Endothelial cell (in vitro differentiated cells): ENCODE measurements around the gene FXYD5. TPM values are rescaled to one million over a fixed set of nuclear protein-coding genes. Genes with fewer than 3 reads are reported as not detected.
"Not testable (repeated sequence)": the region's sequence is repeated elsewhere in the genome, so short reads cannot be mapped to it uniquely, and the experiment has no call there.

Experiments
- DNase-seq: peaks from one replicate; pipeline ENCODE4 v3.0.0; 2021; ENCODE audit warnings: low spot score
- H3K27ac Mint-ChIP-seq: one replicate; pipeline ENCODE4 v1.8.0; 2021; ENCODE audit warnings: mixed read lengths, inconsistent platforms; ENCODE audit not compliant: unreplicated experiment
- H3K27me3 Mint-ChIP-seq: one replicate; pipeline ENCODE4 v1.8.0; 2021; ENCODE audit warnings: mild to moderate bottlenecking, moderate library complexity, mixed read lengths, inconsistent platforms; ENCODE audit not compliant: unreplicated experiment
- H3K36me3 Mint-ChIP-seq: one replicate; pipeline ENCODE4 v1.8.0; 2021; ENCODE audit warnings: mild to moderate bottlenecking, low read depth, mixed read lengths, inconsistent platforms; ENCODE audit not compliant: unreplicated experiment
- H3K4me1 Mint-ChIP-seq: one replicate; pipeline ENCODE4 v1.8.0; 2021; ENCODE audit warnings: mild to moderate bottlenecking, mixed read lengths, inconsistent platforms; ENCODE audit not compliant: unreplicated experiment
- H3K4me3 Mint-ChIP-seq: one replicate; pipeline ENCODE4 v1.8.0; 2021; ENCODE audit warnings: mild to moderate bottlenecking, mixed read lengths, inconsistent platforms; ENCODE audit not compliant: unreplicated experiment
- H3K9me3 Mint-ChIP-seq: one replicate; pipeline ENCODE4 v1.8.0; 2021; ENCODE audit warnings: mixed read lengths, inconsistent platforms; ENCODE audit not compliant: unreplicated experiment
- CTCF ChIP-seq: fragments of 200-600 bp; sonication (generic); IDR thresholded peaks from one replicate; pipeline ENCODE4 v1.5.0; 2021; ENCODE audit warnings: antibody characterized with exemption; ENCODE audit not compliant: unreplicated experiment
- total RNA-seq: library from RNA; stranded (reverse); fragmentation: NEBNext Ultra II Directional; extraction: Animal tissue kit (Norgen Biotek cat#: 25700); gene quantifications from one replicate; pipeline ENCODE4 v1.2.1, GENCODE V29; 2021; ENCODE audit not compliant: unreplicated experiment

FXYD5 gene
- total RNA-seq, 1 donor from 2014 or later = 78.7 TPM

GRCh38 chr19:35146746-35147459 is 7.6 kb upstream of the FXYD5 start:
- Mint-ChIP-seq H3K27ac (no peak overlapping the region), H3K27me3 (peaks cover 11% of the 10 kb centered on the region), H3K9me3 (no peaks in the 10 kb centered on the region), H3K36me3 (peaks cover 7% of the 10 kb centered on the region), H3K4me3 (no peak overlapping the region), H3K4me1 (peaks cover 2% of the 10 kb centered on the region)
- no peak for DNase-seq
- TF ChIP-seq CTCF = no peak

- no peaks in the 10 kb centered on the region for H3K9me3 Mint-ChIP-seq
- TF ChIP-seq CTCF = no peak
- peaks cover 15% of the 10 kb centered on the region for H3K4me1 Mint-ChIP-seq
- DNase-seq = no peak
- H3K27ac Mint-ChIP-seq = no peak overlapping the region
- H3K4me3 Mint-ChIP-seq = no peak overlapping the region
- H3K36me3 Mint-ChIP-seq = peaks cover 7% of the 10 kb centered on the region
- peaks cover 17% of the 10 kb centered on the region for H3K27me3 Mint-ChIP-seq
Measured at GRCh38 chr19:35149463-35149862, 5.1 kb upstream of the FXYD5 start.

- no peaks in the 10 kb centered on the region for H3K9me3 Mint-ChIP-seq
- peaks cover 14% of the 10 kb centered on the region for H3K27me3 Mint-ChIP-seq
- peak overlapping the region; percentile 3 for H3K4me3 Mint-ChIP-seq
- peaks cover 7% of the 10 kb centered on the region for H3K36me3 Mint-ChIP-seq
- no peak for TF ChIP-seq CTCF
- no peak overlapping the region for H3K27ac Mint-ChIP-seq
- DNase-seq = no peak
- peaks cover 17% of the 10 kb centered on the region for H3K4me1 Mint-ChIP-seq
Measured at GRCh38 chr19:35150445-35150844, 4.1 kb upstream of the FXYD5 start.

GRCh38 chr19:35151273-35152065 is 3.1 kb upstream of the FXYD5 start:
- no peak for DNase-seq

GRCh38 chr19:35153129-35153522 is 1.4 kb upstream of the FXYD5 start:
- H3K36me3 Mint-ChIP-seq = peaks cover 15% of the 10 kb centered on the region
- H3K9me3 Mint-ChIP-seq, H3K27ac Mint-ChIP-seq, DNase-seq: not testable (repeated sequence)
- peak overlapping the region; percentile 67 for H3K4me3 Mint-ChIP-seq
- H3K27me3 Mint-ChIP-seq = peaks cover 14% of the 10 kb centered on the region
- peaks cover 21% of the 10 kb centered on the region for H3K4me1 Mint-ChIP-seq

More at GRCh38 chr19:35151273-35152065, 3.1 kb upstream of the FXYD5 start:
- peaks cover 14% of the 10 kb centered on the region for H3K27me3 Mint-ChIP-seq
- no peak overlapping the region for H3K27ac Mint-ChIP-seq
- H3K9me3 Mint-ChIP-seq = no peaks in the 10 kb centered on the region
- no peak for TF ChIP-seq CTCF
- H3K4me1 Mint-ChIP-seq = peaks cover 20% of the 10 kb centered on the region
- no peak overlapping the region for H3K4me3 Mint-ChIP-seq
- H3K36me3 Mint-ChIP-seq = peaks cover 13% of the 10 kb centered on the region
